GM06990 (cell line): ENCODE data around the gene TRMT2A.

Experiments
- DNase-seq: peaks from one replicate; pipeline ENCODE4 v3.0.0-alpha.2; 2011; ENCODE audit not compliant: insufficient read length; ENCODE audit errors: extremely low read depth
- H3K27me3 ChIP-seq: replicated peaks from 2 replicates; pipeline ENCODE4 v1.6.0; 2011; ENCODE audit warnings: low read length; ENCODE audit not compliant: control insufficient read depth, insufficient read depth
- H3K36me3 ChIP-seq: 2 replicates; pipeline ENCODE4 v1.5.1; 2011; ENCODE audit warnings: low read length; ENCODE audit not compliant: control insufficient read depth, insufficient read depth
- H3K4me3 ChIP-seq: replicated peaks from 2 replicates; pipeline ENCODE4 v1.5.1; 2011; ENCODE audit warnings: low read depth, mild to moderate bottlenecking, control low read depth, low read length
- TF ChIP-seq, protein P1 (sequence below): IDR thresholded peaks from 2 replicates; pipeline ENCODE4 v1.5.1; 2011; ENCODE audit warnings: low read length, control low read depth, mild to moderate bottlenecking, inconsistent platforms; ENCODE audit not compliant: insufficient read depth, poor library complexity, severe bottlenecking

Gene TRMT2A

DNA sequence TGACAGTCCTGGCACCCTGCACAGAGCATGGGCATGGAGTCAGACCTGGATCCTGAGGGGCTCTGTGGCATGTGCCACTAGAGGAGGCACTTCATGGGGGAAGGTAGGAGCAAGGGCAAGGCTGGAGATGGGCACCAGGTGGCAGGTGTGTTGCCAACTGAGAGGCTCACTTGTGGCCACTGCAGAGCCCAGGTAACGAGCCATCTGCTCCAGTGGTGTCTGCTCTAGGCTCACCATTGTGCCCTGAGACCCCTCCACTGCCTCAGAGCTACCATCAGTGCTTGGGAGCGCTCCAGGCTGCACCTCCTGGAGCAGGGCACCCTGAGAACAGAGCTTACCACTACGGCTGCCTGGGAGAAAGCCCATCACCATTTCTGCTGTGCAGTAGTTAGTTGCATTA lies 13.3 kb upstream of the TRMT2A start:
- no peak overlapping the region for H3K4me3 ChIP-seq
- DNase-seq = no peak
- H3K27me3 ChIP-seq = no peaks in the 10 kb centered on the region
- TF ChIP-seq, protein P1, sequence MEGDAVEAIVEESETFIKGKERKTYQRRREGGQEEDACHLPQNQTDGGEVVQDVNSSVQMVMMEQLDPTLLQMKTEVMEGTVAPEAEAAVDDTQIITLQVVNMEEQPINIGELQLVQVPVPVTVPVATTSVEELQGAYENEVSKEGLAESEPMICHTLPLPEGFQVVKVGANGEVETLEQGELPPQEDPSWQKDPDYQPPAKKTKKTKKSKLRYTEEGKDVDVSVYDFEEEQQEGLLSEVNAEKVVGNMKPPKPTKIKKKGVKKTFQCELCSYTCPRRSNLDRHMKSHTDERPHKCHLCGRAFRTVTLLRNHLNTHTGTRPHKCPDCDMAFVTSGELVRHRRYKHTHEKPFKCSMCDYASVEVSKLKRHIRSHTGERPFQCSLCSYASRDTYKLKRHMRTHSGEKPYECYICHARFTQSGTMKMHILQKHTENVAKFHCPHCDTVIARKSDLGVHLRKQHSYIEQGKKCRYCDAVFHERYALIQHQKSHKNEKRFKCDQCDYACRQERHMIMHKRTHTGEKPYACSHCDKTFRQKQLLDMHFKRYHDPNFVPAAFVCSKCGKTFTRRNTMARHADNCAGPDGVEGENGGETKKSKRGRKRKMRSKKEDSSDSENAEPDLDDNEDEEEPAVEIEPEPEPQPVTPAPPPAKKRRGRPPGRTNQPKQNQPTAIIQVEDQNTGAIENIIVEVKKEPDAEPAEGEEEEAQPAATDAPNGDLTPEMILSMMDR = peak; percentile 20
- peaks cover 9% of the 10 kb centered on the region for H3K36me3 ChIP-seq

DNA sequence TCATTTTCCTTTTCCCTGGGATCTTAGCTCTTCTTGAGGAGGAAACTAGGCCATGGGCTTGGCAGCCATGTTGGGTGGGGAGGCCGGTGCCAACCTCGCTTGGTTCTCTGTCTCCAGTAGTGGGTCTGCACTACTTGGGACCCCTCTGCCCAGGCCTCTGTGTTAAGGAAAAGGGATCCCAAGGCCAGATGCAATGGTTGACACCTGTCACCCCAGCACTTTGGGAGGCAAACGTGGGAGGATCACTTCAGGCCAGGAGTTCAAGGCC lies 12.7 kb upstream of the TRMT2A start:
- Histone ChIP-seq H3K4me3 (no peak overlapping the region), H3K36me3 (peaks cover 12% of the 10 kb centered on the region), H3K27me3 (no peaks in the 10 kb centered on the region)
- no peak for DNase-seq
- TF ChIP-seq, protein P1 = no peak

DNA sequence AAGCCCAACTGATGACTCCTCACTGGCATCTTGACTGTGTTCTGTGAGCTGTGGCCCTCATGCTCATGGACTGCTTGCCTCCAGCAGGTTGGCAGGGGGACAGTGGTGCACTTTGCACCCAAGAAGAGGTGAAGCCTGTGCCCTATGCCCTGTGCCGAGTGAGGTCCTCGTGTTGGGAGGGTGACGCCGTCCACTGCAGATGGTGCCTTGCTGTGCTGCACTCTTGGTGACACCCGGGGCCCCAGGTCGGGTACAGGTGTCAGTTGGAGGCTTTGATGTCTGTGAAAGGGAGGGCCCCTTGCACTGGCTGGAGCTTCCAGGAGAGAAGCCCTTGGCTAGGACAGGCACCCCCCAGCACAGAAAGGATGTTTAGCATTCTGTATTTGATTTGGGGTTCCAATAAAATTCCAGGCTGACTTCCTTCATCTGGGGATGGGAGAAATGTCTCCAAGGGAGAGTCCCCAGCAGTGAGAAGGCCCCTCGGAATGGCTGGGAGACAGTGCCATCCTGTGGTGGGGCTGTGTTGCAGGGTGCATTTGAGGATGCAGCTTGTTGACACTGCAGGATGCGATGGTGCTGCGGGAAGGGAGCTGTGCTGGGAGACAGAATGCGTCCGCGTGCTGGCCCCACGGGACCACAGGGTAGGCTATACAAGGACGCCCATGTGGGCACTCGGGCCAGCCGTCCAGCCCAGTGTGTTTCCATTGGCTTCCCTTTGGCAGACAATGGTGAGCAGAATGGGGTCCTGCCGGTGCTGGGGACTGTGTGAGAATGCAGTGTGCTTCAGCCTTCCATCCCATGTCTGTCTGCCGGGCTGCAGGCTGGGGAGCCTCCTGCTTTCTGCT lies 12.1 kb upstream of the TRMT2A start:
- TF ChIP-seq, protein P1 = peak; percentile 56
- H3K36me3 ChIP-seq = peaks cover 17% of the 10 kb centered on the region

DNA sequence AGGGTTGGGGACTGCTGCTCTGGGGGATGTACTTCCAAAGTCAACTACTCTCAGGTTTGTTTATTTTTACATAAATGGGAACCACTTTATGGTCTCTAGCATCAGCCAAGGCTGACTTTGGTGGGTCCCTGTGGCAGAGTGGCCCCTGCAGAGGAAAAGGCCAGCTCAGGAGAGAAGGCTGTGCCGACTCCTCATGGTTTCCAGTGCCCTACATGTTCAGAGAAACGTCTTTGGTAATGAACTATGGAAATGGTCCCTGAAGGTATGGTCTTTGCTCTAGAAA lies 11.5 kb upstream of the TRMT2A start:
- peaks cover 21% of the 10 kb centered on the region for H3K36me3 ChIP-seq
- no peak overlapping the region for H3K4me3 ChIP-seq
- H3K27me3 ChIP-seq = no peaks in the 10 kb centered on the region
- no peak for DNase-seq
- TF ChIP-seq, protein P1 = no peak

More for the DNA sequence above, 12.1 kb upstream of the TRMT2A start:
- Histone ChIP-seq H3K27me3 (no peaks in the 10 kb centered on the region), H3K4me3 (no peak overlapping the region)
- DNase-seq = no peak

DNA sequence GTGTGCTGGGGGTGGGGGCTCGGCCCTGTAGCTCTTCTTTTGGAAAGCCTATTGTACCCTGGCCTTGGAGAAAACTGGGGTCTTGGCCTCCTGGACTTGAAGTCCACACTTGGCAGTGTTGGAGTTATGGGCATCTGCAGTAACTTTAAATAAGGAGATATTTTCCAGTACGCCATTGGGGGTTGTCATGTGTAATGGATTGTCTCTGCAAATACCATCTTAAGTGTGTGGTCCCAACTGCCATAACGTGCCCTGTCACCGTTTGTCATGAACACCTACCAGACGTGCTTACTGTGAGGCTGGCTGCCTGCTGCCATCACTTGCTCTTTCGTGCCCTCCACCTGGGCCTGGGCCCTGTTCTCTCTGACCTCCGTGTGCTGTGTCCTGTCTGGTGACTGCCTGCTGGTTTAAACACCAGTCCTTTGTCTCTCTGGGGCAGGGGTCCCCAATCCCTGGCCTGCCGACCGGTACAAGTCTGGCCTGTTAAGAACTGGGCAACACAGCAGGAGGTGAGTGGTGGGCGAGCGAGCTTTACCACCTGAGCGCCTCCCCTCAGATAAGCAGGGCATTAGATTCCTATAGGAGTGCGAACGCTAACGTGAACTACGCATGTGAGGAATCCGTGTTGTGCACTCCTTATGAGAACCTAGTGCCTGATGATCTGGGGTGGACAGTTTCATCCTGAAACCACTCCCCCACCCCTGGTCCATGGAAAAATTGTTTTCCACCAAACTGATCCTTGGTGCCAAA lies 11.0 kb upstream of the TRMT2A start:
- Histone ChIP-seq H3K27me3 (no peaks in the 10 kb centered on the region), H3K36me3 (peaks cover 24% of the 10 kb centered on the region), H3K4me3 (no peak overlapping the region)
- TF ChIP-seq, protein P1 = no peak
- no peak for DNase-seq
